Right lobe of liver (tissue), 4 donors: ENCODE results near the gene RSF1.

ENCODE experiments used
- CTCF ChIP-seq, 4 donors: fragments of 200-600 bp in 3 of 4; fragments of 450-650 bp in 1 of 4; IDR thresholded peaks; one replicate each; pipeline versions ENCODE4 v1.5.1 to v1.8.0; 2016 to 2022; ENCODE audit warnings: antibody characterized with exemption in 4 of 4, mild to moderate bottlenecking in 2 of 4
- POLR2A ChIP-seq: fragments of 450-650 bp; IDR thresholded peaks from one replicate; pipeline ENCODE4 v1.6.1; 2017; ENCODE audit warnings: antibody characterized with exemption, mild to moderate bottlenecking
- donor health status: DM: no; HTN: no; CAD: no.
- donor health status: DM: no; HTN: no; CAD: no.
- donor health status: DM: no; HTN: yes; CAD: no.

- TF ChIP-seq CTCF (IDR thresholded peaks at IDR 0.05) (no peak), POLR2A (no peak)
Measured at GRCh38 chr11:77779935-77780334, 40.6 kb downstream of the RSF1 start.
